Jurkat, Clone E6-1 (cell line): ENCODE measurements around the gene AGR2.

Source experiments
- DNase-seq: peaks from one replicate; pipeline ENCODE4 v3.0.0-alpha.2; 2011; ENCODE audit warnings: low read depth, low spot score
- H3K4me3 ChIP-seq: 2 replicates; pipeline ENCODE4 v1.5.1; 2011; ENCODE audit warnings: mild to moderate bottlenecking, low read length, control low read depth, moderate library complexity

Gene AGR2

GRCh38 chr7:16753102-16753931 is 51.5 kb downstream of the AGR2 start, which contains the start of gene TSPAN13:
Gene TSPAN13 (plus strand): TSS chr7:16753755. CDS start chr7:16753968, 213 bp downstream.
- peak; percentile 64 for DNase-seq
- peak within 1 kb of the TSS; percentile 69 for H3K4me3 ChIP-seq

- DNase-seq: no peak
- H3K4me3 ChIP-seq: no peak overlapping the region
These were observed 57.7 kb downstream of the AGR2 start for GRCh38 chr7:16747102-16747501.

GRCh38 chr7:16745645-16746044 is 59.2 kb downstream of the AGR2 start:
- no peak overlapping the region for H3K4me3 ChIP-seq
- no peak for DNase-seq

GRCh38 chr7:16744518-16745250 is 60.1 kb downstream of the AGR2 start:
- DNase-seq: no peak
- H3K4me3 ChIP-seq: no peak overlapping the region

- H3K4me3 ChIP-seq: no peak overlapping the region
- DNase-seq: no peak
These were observed 61.6 kb downstream of the AGR2 start for GRCh38 chr7:16743236-16743635.

- no peak overlapping the region for H3K4me3 ChIP-seq
- DNase-seq: no peak
These were observed 62.3 kb downstream of the AGR2 start for GRCh38 chr7:16742547-16742946.
